Left ventricle myocardium inferior (tissue), 1 donor: ENCODE results near the gene ZSCAN1. TPM values are rescaled to one million over a fixed set of nuclear protein-coding genes. Genes with fewer than 3 reads are reported as not detected.

ENCODE experiments used
- DNase-seq: peaks from one replicate; pipeline ENCODE4 v3.0.0-alpha.2; 2020
- H3K27ac ChIP-seq: fragments of 200-600 bp; replicated peaks from 2 replicates; pipeline ENCODE4 v1.8.0; 2021
- H3K27me3 ChIP-seq: fragments of 200-600 bp; 2 replicates; pipeline ENCODE4 v1.8.0; 2021; ENCODE audit warnings: low read depth
- H3K36me3 ChIP-seq: fragments of 200-600 bp; 2 replicates; pipeline ENCODE4 v1.8.0; 2021
- H3K4me1 ChIP-seq: fragments of 200-600 bp; 2 replicates; pipeline ENCODE4 v1.8.0; 2021
- H3K4me3 ChIP-seq: fragments of 200-600 bp; 2 replicates; pipeline ENCODE4 v1.8.0; 2021; ENCODE audit warnings: mild to moderate bottlenecking, moderate library complexity
- H3K9me3 ChIP-seq: fragments of 200-600 bp; replicated peaks from 2 replicates; pipeline ENCODE4 v1.8.0; 2021
- CTCF ChIP-seq: fragments of 200-600 bp; IDR thresholded peaks from 2 replicates; pipeline ENCODE4 v1.8.0; 2021; ENCODE audit warnings: antibody characterized with exemption, mild to moderate bottlenecking, borderline replicate concordance
- intact Hi-C: fragments of 100-400 bp; cut with micrococcal nuclease; formaldehyde crosslinking; loops from one replicate; pipeline ENCODE4 v1.11.0; 2022
- total RNA-seq: library from RNA; stranded (reverse); fragmentation: NEBNext Ultra II Directional; extraction: Animal tissue kit (Norgen Biotek cat#: 25700); gene quantifications from one replicate; pipeline ENCODE4 v1.2.1, GENCODE V29; 2021
- donor health status: DM: no; HTN: yes; CAD: no; lungs with severe emphysema.

Gene ZSCAN1
- total RNA-seq, 1 donor from 2014 or later: not detected

GRCh38 chr19:58063712-58064111 is 29.9 kb downstream of the ZSCAN1 start:
- intact Hi-C loops: no loop called here
- peaks cover 63% of the 10 kb centered on the region for H3K36me3 ChIP-seq
- no peak for TF ChIP-seq CTCF
- DNase-seq: no peak
- no peak overlapping the region for H3K4me3 ChIP-seq
- no peaks in the 10 kb centered on the region for H3K27me3 ChIP-seq
- H3K9me3 ChIP-seq: peaks cover 69% of the 10 kb centered on the region
- H3K4me1 ChIP-seq: peaks cover 15% of the 10 kb centered on the region
- no peak overlapping the region for H3K27ac ChIP-seq

GRCh38 chr19:58067240-58067912 is 33.6 kb downstream of the ZSCAN1 start:
- Histone ChIP-seq H3K4me3 (no peak overlapping the region), H3K36me3 (peaks cover 94% of the 10 kb centered on the region), H3K4me1 (no peaks in the 10 kb centered on the region), H3K9me3 (peaks cover 99% of the 10 kb centered on the region), H3K27me3 (no peaks in the 10 kb centered on the region), H3K27ac (no peak overlapping the region)
- no peak for TF ChIP-seq CTCF
- DNase-seq: no peak
- intact Hi-C loops: no loop called here

DNA sequence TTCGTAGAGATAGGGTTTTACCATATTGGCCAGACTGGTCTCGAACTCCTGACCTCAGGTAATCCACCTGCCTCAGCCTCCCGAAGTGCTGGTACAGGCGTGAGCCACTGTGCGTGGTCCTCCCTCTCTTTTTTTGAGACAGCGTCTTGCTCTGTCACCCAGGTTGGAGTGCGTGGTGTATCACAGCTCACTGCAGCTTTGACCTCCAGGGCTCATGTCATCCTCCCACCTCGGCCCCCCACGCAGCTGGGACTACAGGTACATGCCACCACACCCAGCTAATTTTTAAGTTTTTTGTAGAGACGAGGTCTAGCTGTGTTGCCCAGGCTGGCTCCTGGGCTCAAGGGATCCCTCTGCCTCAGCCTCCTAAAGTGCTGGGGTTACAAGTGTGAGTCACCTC is 46.0 kb downstream of the ZSCAN1 start:
- H3K36me3 ChIP-seq: peaks cover 53% of the 10 kb centered on the region
- no peaks in the 10 kb centered on the region for H3K27me3 ChIP-seq
- no peak overlapping the region for H3K4me3 ChIP-seq
- no peak overlapping the region for H3K27ac ChIP-seq
- intact Hi-C loops: no loop called here
- H3K4me1 ChIP-seq: no peaks in the 10 kb centered on the region
- peaks cover 95% of the 10 kb centered on the region for H3K9me3 ChIP-seq
- no peak for DNase-seq
- no peak for TF ChIP-seq CTCF

GRCh38 chr19:58083021-58083420 is 49.2 kb downstream of the ZSCAN1 start:
- Histone ChIP-seq H3K4me3 (no peak overlapping the region), H3K27ac (no peak overlapping the region), H3K9me3 (peaks cover 83% of the 10 kb centered on the region), H3K36me3 (peaks cover 74% of the 10 kb centered on the region), H3K27me3 (no peaks in the 10 kb centered on the region), H3K4me1 (no peaks in the 10 kb centered on the region)
- intact Hi-C loops: no loop called here
- no peak for DNase-seq
- TF ChIP-seq CTCF: no peak

DNA sequence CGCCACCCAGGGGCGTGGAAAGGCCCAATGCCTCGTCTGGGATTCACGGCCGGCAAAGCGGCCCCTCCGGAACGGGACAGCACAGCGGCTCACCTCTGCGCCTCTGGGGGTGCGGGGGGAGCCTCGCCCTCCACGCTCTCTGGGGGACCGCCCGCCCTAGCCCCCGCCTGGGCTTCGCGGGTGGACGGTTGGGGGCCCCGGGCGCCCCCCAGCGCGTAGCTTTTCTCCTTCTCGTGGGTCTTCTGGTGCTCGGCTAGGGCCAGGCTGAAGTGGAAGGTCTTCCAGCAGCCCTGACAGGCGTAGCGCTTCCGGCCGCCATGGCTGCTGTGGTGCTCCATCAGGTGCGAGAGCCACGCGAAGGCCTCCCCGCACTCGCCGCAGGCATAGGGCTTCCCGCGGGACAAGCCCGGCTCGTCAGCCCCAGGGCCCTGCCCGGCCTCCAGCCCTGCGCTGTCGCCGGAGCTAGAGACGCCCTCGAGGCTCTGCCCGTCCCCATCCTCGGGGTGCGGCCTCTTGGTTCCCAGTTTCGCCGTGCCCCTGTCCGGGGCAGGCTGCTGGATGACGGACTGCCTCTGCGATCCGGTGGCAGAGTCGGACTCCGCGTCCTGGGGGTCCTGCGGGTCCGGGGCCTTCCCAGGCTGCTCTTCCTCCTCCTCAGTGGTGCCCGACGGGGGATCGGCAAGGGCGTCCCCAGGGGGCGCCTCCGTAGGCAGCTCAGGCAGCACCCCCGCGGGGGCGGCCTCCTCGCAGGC is 50.9 kb downstream of the ZSCAN1 start:
- H3K27ac ChIP-seq: no peak overlapping the region
- peaks cover 78% of the 10 kb centered on the region for H3K9me3 ChIP-seq
- no peak for TF ChIP-seq CTCF
- H3K27me3 ChIP-seq: no peaks in the 10 kb centered on the region
- H3K4me1 ChIP-seq: no peaks in the 10 kb centered on the region
- intact Hi-C loops: no loop called here
- no peak overlapping the region for H3K4me3 ChIP-seq
- no peak for DNase-seq
- H3K36me3 ChIP-seq: peaks cover 82% of the 10 kb centered on the region
